Liver (tissue), 9 donors: ENCODE measurements around the gene HPS6. TPM values are rescaled to one million over a fixed set of nuclear protein-coding genes. Genes with fewer than 3 reads are reported as not detected.

Experiments used
- DNase-seq: peaks from one replicate; pipeline ENCODE4 v3.0.0-alpha.2; 2017; ENCODE audit warnings: low spot score
- H3K27ac ChIP-seq, 2 donors: one replicate each; pipeline ENCODE4 v1.7.0; 2013; ENCODE audit warnings: inconsistent platforms in 2 of 2, low read length in 2 of 2, control low read depth in 1 of 2, low read depth in 1 of 2, mild to moderate bottlenecking in 1 of 2
- H3K27me3 ChIP-seq, 4 donors: one replicate each; pipeline versions ENCODE4 v1.6.1 to v1.7.0; 2013; ENCODE audit warnings: low read length in 3 of 4, inconsistent platforms in 1 of 4, mild to moderate bottlenecking in 1 of 4, moderate library complexity in 1 of 4; ENCODE audit not compliant: control insufficient read depth in 4 of 4, insufficient read depth in 4 of 4
- H3K36me3 ChIP-seq, 4 donors: one replicate each; pipeline versions ENCODE4 v1.6.1 to v1.7.0; 2013; ENCODE audit warnings: low read length in 3 of 4, mild to moderate bottlenecking in 3 of 4, low read depth in 1 of 4, moderate library complexity in 1 of 4; ENCODE audit not compliant: control insufficient read depth in 4 of 4, insufficient read depth in 3 of 4
- H3K4me1 ChIP-seq, 4 donors: one replicate each; pipeline versions ENCODE4 v1.6.1 to v1.7.0; 2013; ENCODE audit warnings: low read length in 3 of 4, mild to moderate bottlenecking in 3 of 4, moderate library complexity in 1 of 4; ENCODE audit not compliant: control insufficient read depth in 4 of 4, insufficient read depth in 4 of 4
- H3K4me3 ChIP-seq, 3 donors: one replicate each; pipeline versions ENCODE4 v1.6.1 to v1.7.0; 2013; ENCODE audit warnings: low read length in 3 of 3, control low read depth in 1 of 3, low read depth in 1 of 3, mild to moderate bottlenecking in 1 of 3
- H3K9ac ChIP-seq, 2 donors: one replicate each; pipeline ENCODE4 v1.7.0; 2013; ENCODE audit warnings: low read length in 2 of 2, mild to moderate bottlenecking in 2 of 2, moderate library complexity in 2 of 2, control low read depth in 1 of 2, low read depth in 1 of 2
- H3K9me3 ChIP-seq, 4 donors: one replicate each; pipeline versions ENCODE4 v1.6.1 to v1.7.0; 2013; ENCODE audit warnings: low read length in 3 of 4; ENCODE audit not compliant: control insufficient read depth in 4 of 4
- EGR1 ChIP-seq, 2 donors: IDR thresholded peaks; 2 replicates each; pipeline ENCODE4 v1.6.1; 2016 to 2018; ENCODE audit warnings: antibody characterized with exemption in 2 of 2, low read depth in 2 of 2
- FOXA1 ChIP-seq: IDR thresholded peaks from 2 replicates; pipeline ENCODE4 v1.6.1; 2016; ENCODE audit warnings: antibody characterized with exemption
- FOXA2 ChIP-seq: IDR thresholded peaks from 2 replicates; pipeline ENCODE4 v1.6.1; 2016; ENCODE audit warnings: antibody characterized with exemption
- GABPA ChIP-seq, 2 donors: IDR thresholded peaks in 1 of 2; conservative IDR thresholded peaks in 1 of 2; 2 replicates each; pipeline ENCODE4 v1.6.1; 2016; ENCODE audit warnings: antibody characterized with exemption in 2 of 2, mild to moderate bottlenecking in 1 of 2, moderate library complexity in 1 of 2
- HNF4A ChIP-seq, 2 donors: conservative IDR thresholded peaks; 2 replicates each; pipeline ENCODE4 v1.6.1; 2016; ENCODE audit warnings: antibody characterized with exemption in 2 of 2, mild to moderate bottlenecking in 2 of 2
- HNF4G ChIP-seq: IDR thresholded peaks from 2 replicates; pipeline ENCODE4 v1.6.1; 2016; ENCODE audit warnings: antibody characterized with exemption
- JUND ChIP-seq, 2 donors: IDR thresholded peaks; 2 replicates each; pipeline ENCODE4 v1.6.1; 2016; ENCODE audit warnings: antibody characterized with exemption in 2 of 2
- RAD21 ChIP-seq, 2 donors: IDR thresholded peaks; 2 replicates each; pipeline ENCODE4 v1.6.1; 2016; ENCODE audit warnings: antibody characterized with exemption in 2 of 2, mild to moderate bottlenecking in 2 of 2
- RXRA ChIP-seq, 2 donors: IDR thresholded peaks; 2 replicates each; pipeline ENCODE4 v1.6.1; 2017 to 2018; ENCODE audit warnings: antibody characterized with exemption in 2 of 2, mild to moderate bottlenecking in 1 of 2
- SP1 ChIP-seq: IDR thresholded peaks from 2 replicates; pipeline ENCODE4 v1.6.1; 2018; ENCODE audit warnings: antibody characterized with exemption, mild to moderate bottlenecking
- TAF1 ChIP-seq: conservative IDR thresholded peaks from 2 replicates; pipeline ENCODE4 v1.6.1; 2016; ENCODE audit warnings: antibody characterized with exemption, mild to moderate bottlenecking
- YY1 ChIP-seq: IDR thresholded peaks from 2 replicates; pipeline ENCODE4 v1.6.1; 2016; ENCODE audit warnings: antibody characterized with exemption, mild to moderate bottlenecking
- WGBS: extraction: QIAGEN DNeasy Blood & Tissue Kit; methylation state at CpG from one replicate; pipeline ENCODE4 v1.1.7; 2013; 5-methylcytosine and 5-hydroxymethylcytosine counted together
- polyA plus RNA-seq, 2 donors: library from polyadenylated mRNA; stranded (reverse) in 1 of 2; unstranded in 1 of 2; fragments of 200-250 nt in 1 of 2; fragments of >200 nt in 1 of 2; fragmentation: Nextera tagmentation in 1 of 2; extraction: Ambion mirVana in 1 of 2; gene quantifications; one replicate each; pipeline versions ENCODE4 v1.2.1 to v1.2.3, GENCODE V29; 2013 to 2015
- total RNA-seq, 2 donors: library from RNA; depleted of rRNA; stranded (reverse); fragments of >200 nt; gene quantifications; one replicate each; pipeline ENCODE4 v1.2.3, GENCODE V29; 2014
- TF ChIP-seq, protein P1 (sequence below): IDR thresholded peaks from 2 replicates; pipeline ENCODE4 v1.6.1; 2016; ENCODE audit warnings: antibody characterized with exemption, mild to moderate bottlenecking
- TF ChIP-seq, protein P2 (sequence below): IDR thresholded peaks from 2 replicates; pipeline ENCODE4 v1.6.1; 2016; ENCODE audit warnings: antibody characterized with exemption
- donor health status: healthy.
- donor health status: healthy.
- donor health status: healthy.
- donor health status: healthy.
- donor health status: healthy.

The HPS6 gene
- total and polyA plus RNA-seq, 4 donors = 2.5 to 13.7 (median 10.0) TPM

DNA sequence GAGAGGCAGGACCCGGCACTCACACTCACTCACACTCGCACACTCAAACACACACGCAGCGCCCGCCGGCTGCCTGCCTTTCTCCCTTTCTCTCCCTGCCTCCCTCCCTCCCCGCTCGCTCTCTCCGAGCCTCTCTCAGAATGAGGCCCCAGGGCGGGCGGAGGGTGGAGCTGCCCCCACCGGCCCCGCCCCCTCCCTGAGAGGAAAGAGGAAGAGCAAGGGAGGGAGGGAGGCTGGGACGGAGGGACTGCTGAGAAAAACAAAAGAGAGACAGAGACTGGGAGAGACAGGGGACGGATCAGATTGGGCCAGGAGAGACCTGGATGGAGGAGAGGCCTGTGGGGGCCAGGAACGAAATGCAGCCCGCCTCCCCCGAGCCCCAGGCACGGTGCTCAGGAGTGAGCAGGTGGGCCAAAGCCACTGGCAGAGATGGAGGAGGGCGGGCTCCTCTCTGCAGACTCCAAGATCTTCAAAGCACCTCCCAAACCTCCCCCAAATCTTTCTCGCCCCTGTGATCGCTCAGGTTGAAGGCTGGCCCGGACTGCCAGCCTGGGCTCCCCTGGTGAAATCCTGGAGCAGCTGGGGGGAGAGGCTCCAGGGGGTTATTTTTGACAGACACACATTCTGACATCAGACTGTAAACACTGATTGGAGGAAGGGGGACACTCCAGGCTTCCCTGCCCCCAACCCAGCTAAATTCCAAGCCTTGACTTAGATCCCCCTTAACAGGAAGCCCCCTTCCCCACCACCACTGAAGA is 49.9 kb downstream of the HPS6 start:
- WGBS = 11% methylated on average over 23 of the region's 23 CpGs
- peak overlapping the region; percentile 65 to 70 for H3K27ac ChIP-seq
- peaks cover 16 to 60% (median 52%) of the 10 kb centered on the region in 4 donors for H3K4me1 ChIP-seq
- peaks cover 6 to 14% (median 11%) of the 10 kb centered on the region in 4 donors for H3K36me3 ChIP-seq
- H3K9me3 ChIP-seq = no peaks in the 10 kb centered on the region
- H3K4me3 ChIP-seq = peak overlapping the region; percentile 34 to 79 (median 61)
- peak; percentile 92 for DNase-seq
- TF ChIP-seq SP1 (peak; percentile 47), TAF1 (peak; percentile 60), RAD21 (IDR thresholded peaks at IDR 0.05) (peak in 1 of 2 donors; percentile 53), FOXA1 (no peak), YY1 (peak; percentile 57)
- TF ChIP-seq, protein P1, sequence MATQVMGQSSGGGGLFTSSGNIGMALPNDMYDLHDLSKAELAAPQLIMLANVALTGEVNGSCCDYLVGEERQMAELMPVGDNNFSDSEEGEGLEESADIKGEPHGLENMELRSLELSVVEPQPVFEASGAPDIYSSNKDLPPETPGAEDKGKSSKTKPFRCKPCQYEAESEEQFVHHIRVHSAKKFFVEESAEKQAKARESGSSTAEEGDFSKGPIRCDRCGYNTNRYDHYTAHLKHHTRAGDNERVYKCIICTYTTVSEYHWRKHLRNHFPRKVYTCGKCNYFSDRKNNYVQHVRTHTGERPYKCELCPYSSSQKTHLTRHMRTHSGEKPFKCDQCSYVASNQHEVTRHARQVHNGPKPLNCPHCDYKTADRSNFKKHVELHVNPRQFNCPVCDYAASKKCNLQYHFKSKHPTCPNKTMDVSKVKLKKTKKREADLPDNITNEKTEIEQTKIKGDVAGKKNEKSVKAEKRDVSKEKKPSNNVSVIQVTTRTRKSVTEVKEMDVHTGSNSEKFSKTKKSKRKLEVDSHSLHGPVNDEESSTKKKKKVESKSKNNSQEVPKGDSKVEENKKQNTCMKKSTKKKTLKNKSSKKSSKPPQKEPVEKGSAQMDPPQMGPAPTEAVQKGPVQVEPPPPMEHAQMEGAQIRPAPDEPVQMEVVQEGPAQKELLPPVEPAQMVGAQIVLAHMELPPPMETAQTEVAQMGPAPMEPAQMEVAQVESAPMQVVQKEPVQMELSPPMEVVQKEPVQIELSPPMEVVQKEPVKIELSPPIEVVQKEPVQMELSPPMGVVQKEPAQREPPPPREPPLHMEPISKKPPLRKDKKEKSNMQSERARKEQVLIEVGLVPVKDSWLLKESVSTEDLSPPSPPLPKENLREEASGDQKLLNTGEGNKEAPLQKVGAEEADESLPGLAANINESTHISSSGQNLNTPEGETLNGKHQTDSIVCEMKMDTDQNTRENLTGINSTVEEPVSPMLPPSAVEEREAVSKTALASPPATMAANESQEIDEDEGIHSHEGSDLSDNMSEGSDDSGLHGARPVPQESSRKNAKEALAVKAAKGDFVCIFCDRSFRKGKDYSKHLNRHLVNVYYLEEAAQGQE = peak; percentile 29
- H3K27me3 ChIP-seq = no peaks in the 10 kb centered on the region
- H3K9ac ChIP-seq = peak overlapping the region; percentile 5 to 42

DNA sequence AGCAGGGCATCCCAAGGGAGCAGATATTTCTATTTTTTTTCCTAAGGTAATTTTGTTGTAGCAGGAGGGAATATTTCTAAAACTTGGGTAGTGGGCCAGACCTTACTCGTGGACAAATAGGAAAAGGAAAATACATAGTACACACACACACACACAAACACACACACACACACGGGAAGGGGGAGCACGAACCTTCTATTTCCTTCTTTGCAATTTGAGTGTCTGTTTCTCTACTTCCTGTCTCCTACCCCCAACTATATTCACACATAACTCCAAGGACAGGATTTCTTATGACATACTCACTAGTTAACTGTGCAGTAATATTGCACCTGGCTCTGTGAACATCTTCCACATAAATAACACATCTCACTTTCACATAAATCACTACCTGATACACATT is 50.6 kb downstream of the HPS6 start:
- no peak overlapping the region for H3K4me3 ChIP-seq
- no peaks in the 10 kb centered on the region for H3K27me3 ChIP-seq
- H3K27ac ChIP-seq = peak overlapping the region; percentile 65 to 70
- peaks cover 1 to 7% (median 4%) of the 10 kb centered on the region in 4 donors for H3K36me3 ChIP-seq
- WGBS = 47% methylated on average over 3 of the region's 3 CpGs
- peaks cover 16 to 63% (median 52%) of the 10 kb centered on the region in 4 donors for H3K4me1 ChIP-seq
- DNase-seq = no peak
- H3K9ac ChIP-seq = peak overlapping the region; percentile 5 to 42
- TF ChIP-seq YY1 (no peak), JUND (IDR thresholded peaks at IDR 0.05) (no peak), FOXA1 (no peak), TAF1 (no peak), HNF4G (no peak), HNF4A (conservative IDR thresholded peaks at IDR 0.05) (no peak), EGR1 (IDR thresholded peaks at IDR 0.05; ENCODE audit: low read depth in 2 of 2) (no peak), FOXA2 (no peak), RXRA (IDR thresholded peaks at IDR 0.05) (no peak), GABPA (IDR thresholded peaks at IDR 0.05 in 1 of 2, conservative IDR thresholded peaks at IDR 0.05 in 1 of 2) (no peak)
- TF ChIP-seq, protein P1 = no peak
- TF ChIP-seq, protein P2, sequence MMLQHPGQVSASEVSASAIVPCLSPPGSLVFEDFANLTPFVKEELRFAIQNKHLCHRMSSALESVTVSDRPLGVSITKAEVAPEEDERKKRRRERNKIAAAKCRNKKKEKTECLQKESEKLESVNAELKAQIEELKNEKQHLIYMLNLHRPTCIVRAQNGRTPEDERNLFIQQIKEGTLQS = no peak
- no peaks in the 10 kb centered on the region for H3K9me3 ChIP-seq
